ENCODE data around the gene TRA2A. TPM values are rescaled to one million over a fixed set of nuclear protein-coding genes. Genes with fewer than 3 reads are reported as not detected.
A peak's percentile ranks its signal among the peaks of the same experiment; 100 is the strongest.

The TRA2A gene
- polyA plus RNA-seq, 2 of the 4 experiments (the other 2 are of a cell fraction), result 90.8 to 111 TPM

DNA sequence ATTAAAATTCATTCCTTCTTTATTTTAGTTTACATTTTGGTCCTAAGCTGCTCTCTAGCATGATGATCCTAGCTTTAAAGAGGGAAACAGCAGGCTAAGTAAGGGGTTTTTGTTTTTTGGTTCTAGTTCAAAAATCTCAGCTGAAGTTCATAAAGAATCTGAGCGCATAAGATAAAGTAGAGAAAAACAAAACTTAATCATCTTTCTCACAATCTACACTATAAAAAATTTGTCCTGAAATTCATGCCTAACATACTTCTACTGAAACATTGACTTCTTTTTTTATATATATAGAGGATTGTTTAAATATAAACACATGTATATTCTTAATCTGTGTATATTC lies 54.7 kb downstream of the TRA2A start:
- TF ChIP-seq CTCF (IDR thresholded peaks at IDR 0.05) (no peak), KDM1A (IDR thresholded peaks at IDR 0.05; ENCODE audit: low read depth) (no peak), CBX2 (IDR thresholded peaks at IDR 0.05; ENCODE audit: borderline replicate concordance, low read depth) (no peak), CHD4 (IDR thresholded peaks at IDR 0.05; ENCODE audit: borderline replicate concordance) (no peak), HOXB13 (CRISPR knock-in tag; IDR thresholded peaks at IDR 0.05; ENCODE audit: low read depth) (no peak), ZC3H11A (IDR thresholded peaks at IDR 0.05) (no peak), ZSCAN20 (CRISPR knock-in tag; IDR thresholded peaks at IDR 0.05) (no peak)
- CTCF ChIA-PET, result interaction anchor here (1.1 kb wide), 1 partner anchor 205 kb away, joined by 3 read pairs; no protein-coding TSS in a partner anchor
- FAIRE-seq (no peak), DNase-seq (ENCODE audit: low read depth in 1 of 2, low spot score in 1 of 2) (no peak), ATAC-seq (no peak)
- Histone ChIP-seq H3K4me2 (peak overlapping the region; percentile 89; the same call in 2 of the 3 replicates), H3K4me3 (no peak overlapping the region), H3K4me1 (peaks cover 34% of the 10 kb centered on the region), H3K27ac (no peak overlapping the region), H3K9me3 (no peaks in the 10 kb centered on the region)
- 93% methylated on average over 1 of the region's 1 CpG for WGBS (ENCODE audit: missing lambda C conversion rate)
- POLR2A ChIA-PET, result interaction anchor here (0.7 kb wide), 1 partner anchor 16 kb away, joined by 3 read pairs; no protein-coding TSS in a partner anchor

- no peak for DNase-seq (ENCODE audit: low read depth in 1 of 2, low spot score in 1 of 2)
- no peak for ATAC-seq
- TF ChIP-seq CHD4 (IDR thresholded peaks at IDR 0.05; ENCODE audit: borderline replicate concordance) (no peak), CTCF (IDR thresholded peaks at IDR 0.05) (no peak), EHF (CRISPR knock-in tag; IDR thresholded peaks at IDR 0.05) (no peak), EP300 (IDR thresholded peaks at IDR 0.05) (no peak), TP53 (CRISPR knock-in tag; IDR thresholded peaks at IDR 0.05) (no peak), EHMT2 (IDR thresholded peaks at IDR 0.05; ENCODE audit: low read depth) (no peak), KDM5A (IDR thresholded peaks at IDR 0.05) (no peak), RFX5 (IDR thresholded peaks at IDR 0.05) (no peak), HDAC2 (IDR thresholded peaks at IDR 0.05) (no peak), GATA3 (IDR thresholded peaks at IDR 0.05; ENCODE audit: borderline replicate concordance) (no peak), ATOH8 (CRISPR knock-in tag; IDR thresholded peaks at IDR 0.05; ENCODE audit: low read depth) (no peak), HMGXB4 (CRISPR knock-in tag; IDR thresholded peaks at IDR 0.05; ENCODE audit: borderline replicate concordance) (no peak), MAFK (IDR thresholded peaks at IDR 0.05; ENCODE audit: partially characterized antibody) (no peak), ZNF302 (CRISPR knock-in tag; IDR thresholded peaks at IDR 0.05) (no peak)
- TF ChIP-seq, protein P1, sequence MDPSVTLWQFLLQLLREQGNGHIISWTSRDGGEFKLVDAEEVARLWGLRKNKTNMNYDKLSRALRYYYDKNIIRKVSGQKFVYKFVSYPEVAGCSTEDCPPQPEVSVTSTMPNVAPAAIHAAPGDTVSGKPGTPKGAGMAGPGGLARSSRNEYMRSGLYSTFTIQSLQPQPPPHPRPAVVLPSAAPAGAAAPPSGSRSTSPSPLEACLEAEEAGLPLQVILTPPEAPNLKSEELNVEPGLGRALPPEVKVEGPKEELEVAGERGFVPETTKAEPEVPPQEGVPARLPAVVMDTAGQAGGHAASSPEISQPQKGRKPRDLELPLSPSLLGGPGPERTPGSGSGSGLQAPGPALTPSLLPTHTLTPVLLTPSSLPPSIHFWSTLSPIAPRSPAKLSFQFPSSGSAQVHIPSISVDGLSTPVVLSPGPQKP (IDR thresholded peaks at IDR 0.05; ENCODE audit: low read depth, low read length), result no peak
- TF ChIP-seq, protein P2, sequence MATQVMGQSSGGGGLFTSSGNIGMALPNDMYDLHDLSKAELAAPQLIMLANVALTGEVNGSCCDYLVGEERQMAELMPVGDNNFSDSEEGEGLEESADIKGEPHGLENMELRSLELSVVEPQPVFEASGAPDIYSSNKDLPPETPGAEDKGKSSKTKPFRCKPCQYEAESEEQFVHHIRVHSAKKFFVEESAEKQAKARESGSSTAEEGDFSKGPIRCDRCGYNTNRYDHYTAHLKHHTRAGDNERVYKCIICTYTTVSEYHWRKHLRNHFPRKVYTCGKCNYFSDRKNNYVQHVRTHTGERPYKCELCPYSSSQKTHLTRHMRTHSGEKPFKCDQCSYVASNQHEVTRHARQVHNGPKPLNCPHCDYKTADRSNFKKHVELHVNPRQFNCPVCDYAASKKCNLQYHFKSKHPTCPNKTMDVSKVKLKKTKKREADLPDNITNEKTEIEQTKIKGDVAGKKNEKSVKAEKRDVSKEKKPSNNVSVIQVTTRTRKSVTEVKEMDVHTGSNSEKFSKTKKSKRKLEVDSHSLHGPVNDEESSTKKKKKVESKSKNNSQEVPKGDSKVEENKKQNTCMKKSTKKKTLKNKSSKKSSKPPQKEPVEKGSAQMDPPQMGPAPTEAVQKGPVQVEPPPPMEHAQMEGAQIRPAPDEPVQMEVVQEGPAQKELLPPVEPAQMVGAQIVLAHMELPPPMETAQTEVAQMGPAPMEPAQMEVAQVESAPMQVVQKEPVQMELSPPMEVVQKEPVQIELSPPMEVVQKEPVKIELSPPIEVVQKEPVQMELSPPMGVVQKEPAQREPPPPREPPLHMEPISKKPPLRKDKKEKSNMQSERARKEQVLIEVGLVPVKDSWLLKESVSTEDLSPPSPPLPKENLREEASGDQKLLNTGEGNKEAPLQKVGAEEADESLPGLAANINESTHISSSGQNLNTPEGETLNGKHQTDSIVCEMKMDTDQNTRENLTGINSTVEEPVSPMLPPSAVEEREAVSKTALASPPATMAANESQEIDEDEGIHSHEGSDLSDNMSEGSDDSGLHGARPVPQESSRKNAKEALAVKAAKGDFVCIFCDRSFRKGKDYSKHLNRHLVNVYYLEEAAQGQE (IDR thresholded peaks at IDR 0.05), result no peak
- Histone ChIP-seq H3K4me3 (peak overlapping the region; percentile 80; the same call in 2 of the 3 replicates), H3K9me3 (no peaks in the 10 kb centered on the region), H3K4me1 (peaks cover 34% of the 10 kb centered on the region), H3K27ac (peak overlapping the region; percentile 75 to 94), H3K4me2 (peak overlapping the region; percentile 89)
- peak; percentile 63 for FAIRE-seq
- ChIA-PET CTCF (interaction anchor here (1.1 kb wide), 1 partner anchor 204 kb away, joined by 3 read pairs; no protein-coding TSS in a partner anchor), POLR2A (interaction anchor here (0.7 kb wide), 1 partner anchor 16 kb away, joined by 3 read pairs; no protein-coding TSS in a partner anchor)
Measured at GRCh38 chr7:23476286-23477156, 55.3 kb downstream of the TRA2A start.
